Measurements from ENCODE around the gene RAB26.
A peak's percentile ranks its signal among the peaks of the same experiment; 100 is the strongest.

RAB26 gene

GRCh38 chr16:2154533-2155090, 6.2 kb downstream of the RAB26 start:
- Histone ChIP-seq H3K27ac (ENCODE audit: extremely low read depth, low read depth, low read length) (peak overlapping the region; percentile 64), H3K4me3 (ENCODE audit: low read depth, low read length) (peak overlapping the region; percentile 64), H3K9me3 (ENCODE audit: control insufficient read depth, insufficient read depth, low read depth, low read length) (no peaks in the 10 kb centered on the region), H3K4me1 (ENCODE audit: control insufficient read depth, insufficient read depth, low read length) (no peaks in the 10 kb centered on the region; the same call in 1 of the 2 replicates), H3K36me3 (ENCODE audit: control insufficient read depth in 2 of 2, insufficient read depth in 1 of 2, low read length in 2 of 2) (peaks cover 0 to 43% of the 10 kb centered on the region in 2 experiments; a peak in 2 of 3 replicates)
- POLR2A ChIA-PET: interaction anchor here (0.5 to 2.6 kb wide), 60 partner anchors 9 to 598 kb away, joined by 3 to 92 read pairs (median 8); partner anchors contain the start of genes ATP6V0C, E4F1, ECI1 and FAHD1
- CTCF ChIA-PET: interaction anchor here (0.6 to 3.8 kb wide), 9 partner anchors 15 to 1093 kb away, joined by 3 to 26 read pairs (median 4); partner anchors contain the start of gene ECI1
- TF ChIP-seq ZNF138 (tag by site-specific recombination; IDR thresholded peaks at IDR 0.05; ENCODE audit: borderline replicate concordance) (peak; percentile 22; the same call in 1 of the 2 replicates), SCRT2 (tag by site-specific recombination; IDR thresholded peaks at IDR 0.05) (peak; percentile 69), ZNF354C (tag by site-specific recombination; IDR thresholded peaks at IDR 0.05; ENCODE audit: borderline replicate concordance, low read depth) (no peak), ZSCAN4 (tag by site-specific recombination; IDR thresholded peaks at IDR 0.05) (0 out of 2 replicates have a peak, but pooled peaks have one; percentile 18), ZNF146 (tag by site-specific recombination; IDR thresholded peaks at IDR 0.05) (no peak), REST (tag by site-specific recombination; IDR thresholded peaks at IDR 0.05) (peak; percentile 20; the same call in 1 of the 2 replicates), ZNF561 (tag by site-specific recombination; IDR thresholded peaks at IDR 0.05; ENCODE audit: borderline replicate concordance) (0 out of 2 replicates have a peak, but pooled peaks have one; percentile 18), ZBTB6 (tag by site-specific recombination; IDR thresholded peaks at IDR 0.05) (no peak), ZIC2 (tag by site-specific recombination; IDR thresholded peaks at IDR 0.05) (no peak), ZNF501 (tag by site-specific recombination; IDR thresholded peaks at IDR 0.05) (0 out of 2 replicates have a peak, but pooled peaks have one; percentile 40), ZNF623 (tag by site-specific recombination; IDR thresholded peaks at IDR 0.05) (no peak), ZFP37 (tag by site-specific recombination; IDR thresholded peaks at IDR 0.05) (no peak), ZNF677 (tag by site-specific recombination; IDR thresholded peaks at IDR 0.05) (0 out of 2 replicates have a peak, but pooled peaks have one; percentile 1), ZSCAN18 (tag by site-specific recombination; IDR thresholded peaks at IDR 0.05) (no peak), ZNF629 (tag by site-specific recombination; IDR thresholded peaks at IDR 0.05) (no peak), MYNN (tag by site-specific recombination; IDR thresholded peaks at IDR 0.05; ENCODE audit: borderline replicate concordance) (no peak), CTCF (tag by site-specific recombination; IDR thresholded peaks at IDR 0.05) (peak; percentile 12; the same call in 1 of the 2 replicates), BCL6B (tag by site-specific recombination; IDR thresholded peaks at IDR 0.05) (no peak), ZNF76 (tag by site-specific recombination; IDR thresholded peaks at IDR 0.05; ENCODE audit: borderline replicate concordance, low read depth) (no peak), PRDM10 (tag by site-specific recombination; IDR thresholded peaks at IDR 0.05) (0 out of 2 replicates have a peak, but pooled peaks have one; percentile 26)

Measured in HEK293 (cell line).